HEK293T (cell line): ENCODE results near the gene RNF43.

Source experiments
- BHLHE40 ChIP-seq: fragments of 450-650 bp; IDR thresholded peaks from 2 replicates; pipeline ENCODE4 v1.6.1; 2016; ENCODE audit warnings: mild to moderate bottlenecking, moderate library complexity, borderline replicate concordance
- ELF4 ChIP-seq: fragments of 450-650 bp; IDR thresholded peaks from 2 replicates; pipeline ENCODE4 v1.6.1; 2017; ENCODE audit warnings: antibody characterized with exemption
- FOXA1 ChIP-seq: fragments of 450-650 bp; IDR thresholded peaks from 2 replicates; pipeline ENCODE4 v1.6.1; 2016; ENCODE audit warnings: mild to moderate bottlenecking
- FOXK2 ChIP-seq: fragments of 450-650 bp; IDR thresholded peaks from 2 replicates; pipeline ENCODE4 v1.6.1; 2016; ENCODE audit warnings: mild to moderate bottlenecking
- L3MBTL2 ChIP-seq: fragments of 450-650 bp; conservative IDR thresholded peaks from 2 replicates; pipeline ENCODE4 v1.6.1; 2016; ENCODE audit warnings: mild to moderate bottlenecking
- SUZ12 ChIP-seq: fragments of 450-650 bp; IDR thresholded peaks from 2 replicates; pipeline ENCODE4 v1.6.1; 2016; ENCODE audit warnings: mild to moderate bottlenecking
- TARDBP ChIP-seq: fragments of 450-650 bp; IDR thresholded peaks from 2 replicates; pipeline ENCODE4 v1.6.1; 2016

DNA sequence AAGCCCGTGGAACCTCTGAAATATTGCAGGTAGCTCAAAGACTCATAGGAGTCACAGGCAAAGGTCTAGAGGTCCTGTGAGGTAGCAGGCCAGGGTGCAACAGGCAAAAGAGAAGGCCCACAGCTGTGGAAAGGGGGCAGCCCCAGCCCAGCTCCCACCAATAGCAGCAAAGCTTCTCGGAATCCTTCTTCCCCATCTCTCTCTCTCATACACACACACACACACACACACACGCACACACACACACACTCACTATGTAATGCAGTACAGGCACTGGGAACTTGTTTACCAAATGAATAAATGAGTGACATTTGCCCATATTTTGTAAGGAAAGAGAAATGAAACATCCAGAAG lies 48.5 kb downstream of the RNF43 start:
- TF ChIP-seq FOXK2, result no peak
- no peak for TF ChIP-seq ELF4
- no peak for TF ChIP-seq SUZ12
- TF ChIP-seq FOXA1, result no peak
- no peak for TF ChIP-seq TARDBP
- no peak for TF ChIP-seq L3MBTL2
- no peak for TF ChIP-seq BHLHE40
